H1 (cell line): Measurements from ENCODE around the gene GSG1L2. TPM values are rescaled to one million over a fixed set of nuclear protein-coding genes. Genes with fewer than 3 reads are reported as not detected.

Experiments
- CTCF ChIA-PET: fragments of 300-600 bp; sonication (Branson Sonifier 250); formaldehyde crosslinking; loops from one replicate; lab custom pipeline; 2021; ENCODE audit not compliant: partially characterized antibody; lab: Charles Lee
- POLR2A ChIA-PET: fragments of 300-600 bp; sonication (Branson Sonifier 250); formaldehyde crosslinking; loops from one replicate; lab custom pipeline; 2021; ENCODE audit warnings: inconsistent platforms; ENCODE audit not compliant: partially characterized antibody; lab: Charles Lee
- DNase-seq, 2 experiments: peaks; one replicate each; pipeline versions ENCODE4 v3.0.0 to v3.0.0-alpha.2; 2010 to 2022; ENCODE audit warnings: low spot score in 2 of 2, low read depth in 1 of 2, mixed read lengths in 1 of 2
- FAIRE-seq: peaks from 2 replicates; lab custom pipeline; 2011; peaks lifted over from hg19 to GRCh38; lab: Jason Lieb, UNC
- H2AFZ ChIP-seq: 2 replicates; pipeline ENCODE4 v1.8.1; 2012; ENCODE audit warnings: low read length, inconsistent platforms
- H2AK5ac ChIP-seq: 2 replicates; pipeline ENCODE4 v1.6.1; 2013; ENCODE audit warnings: low read depth, low read length
- H2BK120ac ChIP-seq: replicated peaks from 2 replicates; pipeline ENCODE3; 2013; ENCODE audit warnings: low read depth, low read length, inconsistent platforms
- H2BK12ac ChIP-seq: 2 replicates; pipeline ENCODE4 v1.6.1; 2013; ENCODE audit warnings: low read depth, low read length
- H2BK15ac ChIP-seq: 2 replicates; pipeline ENCODE4 v1.6.1; 2013; ENCODE audit warnings: low read length
- H2BK20ac ChIP-seq: 2 replicates; pipeline ENCODE4 v1.6.1; 2013; ENCODE audit warnings: low read length
- H2BK5ac ChIP-seq: 2 replicates; pipeline ENCODE4 v1.6.1; 2013; ENCODE audit warnings: low read depth, low read length
- H3K14ac ChIP-seq: 2 replicates; pipeline ENCODE4 v1.6.1; 2013; ENCODE audit warnings: inconsistent platforms; ENCODE audit not compliant: insufficient read length
- H3K18ac ChIP-seq: 2 replicates; pipeline ENCODE4 v1.6.1; 2013; ENCODE audit warnings: low read length; ENCODE audit errors: extremely low read depth
- H3K23ac ChIP-seq: 2 replicates; pipeline ENCODE4 v1.6.1; 2013; ENCODE audit warnings: inconsistent platforms; ENCODE audit not compliant: insufficient read length
- H3K23me2 ChIP-seq: 2 replicates; pipeline ENCODE4 v1.6.1; 2013; ENCODE audit warnings: low read depth, low read length
- H3K27ac ChIP-seq: 2 replicates; pipeline ENCODE4 v1.6.1; 2011; ENCODE audit warnings: low read depth, low read length, inconsistent platforms
- H3K27me3 ChIP-seq, 4 experiments: replicated peaks in 1 of 4; 1 replicate in 1 of 4; 2 replicates in 3 of 4; pipeline versions ENCODE4 v1.6.1 to v1.8.1; 2011 to 2013; ENCODE audit warnings: low read length in 3 of 4, mild to moderate bottlenecking in 3 of 4, inconsistent platforms in 2 of 4, mixed read lengths in 2 of 4, moderate library complexity in 1 of 4; ENCODE audit not compliant: control insufficient read depth in 3 of 4, insufficient read depth in 3 of 4; ENCODE audit errors: extremely low read depth in 1 of 4
- H3K36me3 ChIP-seq, 4 experiments: 2 replicates each; pipeline versions ENCODE4 v1.6.1 to v1.8.1; 2011 to 2013; ENCODE audit warnings: mild to moderate bottlenecking in 4 of 4, low read length in 3 of 4, moderate library complexity in 2 of 4, control low read depth in 1 of 4, inconsistent platforms in 1 of 4; ENCODE audit not compliant: insufficient read depth in 4 of 4, control insufficient read depth in 2 of 4
- H3K4ac ChIP-seq: replicated peaks from 2 replicates; pipeline ENCODE3; 2013; ENCODE audit warnings: low read length, low read depth, mixed read lengths, inconsistent platforms; ENCODE audit not compliant: insufficient read length
- H3K4me1 ChIP-seq, 4 experiments: replicated peaks in 1 of 4; 1 replicate in 1 of 4; 2 replicates in 3 of 4; pipeline versions ENCODE4 v1.6.1 to v1.8.1; 2011 to 2013; ENCODE audit warnings: low read length in 3 of 4, inconsistent platforms in 2 of 4, mixed read lengths in 1 of 4; ENCODE audit not compliant: insufficient read depth in 4 of 4, control insufficient read depth in 3 of 4
- H3K4me2 ChIP-seq, 2 experiments: 2 replicates each; pipeline versions ENCODE4 v1.6.1 to v1.8.1; 2011 to 2013; ENCODE audit warnings: low read depth in 2 of 2, low read length in 2 of 2, control low read depth in 1 of 2, inconsistent platforms in 1 of 2, mild to moderate bottlenecking in 1 of 2; ENCODE audit not compliant: insufficient read depth in 1 of 2
- H3K4me3 ChIP-seq, 4 experiments: fragments of 200-600, 300-600 bp in 1 of 4; sonication (generic), shearing (Covaris generic), sonication (Bioruptor Twin) in 1 of 4; 2 replicates each; pipeline versions ENCODE4 v1.5.1 to v1.8.1; 2011 to 2016; ENCODE audit warnings: low read length in 4 of 4, low read depth in 3 of 4, control low read depth in 2 of 4, inconsistent platforms in 2 of 4, mild to moderate bottlenecking in 2 of 4, mixed read lengths in 1 of 4, moderate library complexity in 1 of 4; ENCODE audit not compliant: insufficient read depth in 2 of 4; ENCODE audit errors: extremely low read depth in 1 of 4
- H3K56ac ChIP-seq: replicated peaks from 2 replicates; pipeline ENCODE3; 2013; ENCODE audit warnings: low read depth, mild to moderate bottlenecking, mixed read lengths, low read length, inconsistent platforms; ENCODE audit not compliant: insufficient read length
- H3K79me1 ChIP-seq: 2 replicates; pipeline ENCODE4 v1.6.1; 2013; ENCODE audit warnings: low read depth, low read length, control low read depth
- H3K79me2 ChIP-seq, 2 experiments: 2 replicates each; pipeline versions ENCODE4 v1.6.1 to v1.8.1; 2012 to 2013; ENCODE audit warnings: low read length in 2 of 2, mild to moderate bottlenecking in 2 of 2, inconsistent platforms in 1 of 2; ENCODE audit not compliant: insufficient read depth in 2 of 2, control insufficient read depth in 1 of 2
- H3K9ac ChIP-seq, 4 experiments: replicated peaks in 1 of 4; 1 replicate in 1 of 4; 2 replicates in 3 of 4; pipeline versions ENCODE4 v1.6.1 to v1.8.1; 2011 to 2013; ENCODE audit warnings: low read depth in 3 of 4, low read length in 3 of 4, control low read depth in 2 of 4, mild to moderate bottlenecking in 2 of 4, moderate library complexity in 2 of 4, inconsistent platforms in 1 of 4; ENCODE audit errors: extremely low read depth in 1 of 4
- H3K9me3 ChIP-seq, 2 experiments: 2 replicates each; pipeline versions ENCODE4 v1.6.1 to v1.8.1; 2012 to 2013; ENCODE audit warnings: mild to moderate bottlenecking in 2 of 2, moderate library complexity in 2 of 2, control low read depth in 1 of 2, inconsistent platforms in 1 of 2, low read depth in 1 of 2, low read length in 1 of 2, mixed read lengths in 1 of 2; ENCODE audit not compliant: insufficient read depth in 2 of 2
- H4K20me1 ChIP-seq, 2 experiments: replicated peaks in 1 of 2; 2 replicates each; pipeline versions ENCODE3 to v1.8.1; 2011 to 2013; ENCODE audit warnings: inconsistent platforms in 2 of 2, low read length in 2 of 2, mild to moderate bottlenecking in 1 of 2; ENCODE audit not compliant: insufficient read depth in 2 of 2, control insufficient read depth in 1 of 2
- H4K5ac ChIP-seq: 2 replicates; pipeline ENCODE4 v1.6.1; 2013; ENCODE audit warnings: low read length, low read depth, mixed read lengths, inconsistent platforms; ENCODE audit not compliant: insufficient read length
- H4K8ac ChIP-seq: 2 replicates; pipeline ENCODE4 v1.8.0; 2013; ENCODE audit warnings: mild to moderate bottlenecking, moderate library complexity, low read length, inconsistent platforms; ENCODE audit not compliant: insufficient read depth; ENCODE audit errors: extremely low read depth
- H4K91ac ChIP-seq: replicated peaks from 2 replicates; pipeline ENCODE3; 2013; ENCODE audit warnings: low read length, mixed read lengths, inconsistent platforms; ENCODE audit not compliant: insufficient read length
- EZH2 ChIP-seq: fragments of 200-600 bp; sonication (generic); IDR thresholded peaks from 2 replicates; pipeline ENCODE4 v1.7.1; 2012; ENCODE audit warnings: low read depth, mild to moderate bottlenecking, moderate library complexity, low read length, inconsistent platforms; ENCODE audit not compliant: severe bottlenecking
- KDM1A ChIP-seq: fragments of 200-600, 300-600 bp; sonication (generic); IDR thresholded peaks from 2 replicates; pipeline ENCODE4 v1.7.1; 2016; ENCODE audit warnings: mild to moderate bottlenecking, low read length, borderline replicate concordance
- TCF12 ChIP-seq: IDR thresholded peaks from 2 replicates; pipeline ENCODE4 v1.6.1; 2011; ENCODE audit warnings: low read depth, mild to moderate bottlenecking, low read length
- WGBS, 2 experiments: shearing (Covaris generic) in 1 of 2; methylation state at CpG; one replicate each; pipeline versions ENCODE4 v1.1.6 to v1.1.7; 2013 to 2015; ENCODE audit warnings: low lambda C conversion rate in 2 of 2, mixed read lengths in 2 of 2, inconsistent platforms in 1 of 2, low coverage in 1 of 2, missing lambda C conversion rate in 1 of 2; ENCODE audit not compliant: insufficient replicate concordance in 2 of 2, insufficient coverage in 1 of 2, insufficient read length in 1 of 2; ENCODE audit errors: extremely low coverage in 1 of 2, missing lambda C conversion rate in 1 of 2; 5-methylcytosine and 5-hydroxymethylcytosine counted together
- polyA plus RNA-seq, 7 experiments: library from polyadenylated mRNA; depleted of rRNA in 3 of 7; stranded (reverse) in 5 of 7; unstranded in 2 of 7; fragments of >200 nt in 5 of 7; fragments of 200-250 nt in 2 of 7; gene quantifications; 1 replicate in 5 of 7; 2 replicates in 1 of 7; 4 replicates in 1 of 7; pipeline versions ENCODE4 v1.2.1 to v1.2.3, GENCODE V29; 2011 to 2013; ENCODE audit warnings: missing spikeins in 2 of 7, mixed read lengths in 2 of 7
- total RNA-seq: library from RNA; stranded (reverse); fragmentation: NEBNext Ultra II Directional; extraction: Animal tissue kit (Norgen Biotek cat#: 25700); gene quantifications from 2 replicates; pipeline ENCODE4 v1.2.1, GENCODE V29; 2021

Gene GSG1L2
- total and polyA plus RNA-seq, 2 of the 8 experiments (the other 6 are each of a cell fraction or from before 2014, with no cell fraction given): not detected

DNA sequence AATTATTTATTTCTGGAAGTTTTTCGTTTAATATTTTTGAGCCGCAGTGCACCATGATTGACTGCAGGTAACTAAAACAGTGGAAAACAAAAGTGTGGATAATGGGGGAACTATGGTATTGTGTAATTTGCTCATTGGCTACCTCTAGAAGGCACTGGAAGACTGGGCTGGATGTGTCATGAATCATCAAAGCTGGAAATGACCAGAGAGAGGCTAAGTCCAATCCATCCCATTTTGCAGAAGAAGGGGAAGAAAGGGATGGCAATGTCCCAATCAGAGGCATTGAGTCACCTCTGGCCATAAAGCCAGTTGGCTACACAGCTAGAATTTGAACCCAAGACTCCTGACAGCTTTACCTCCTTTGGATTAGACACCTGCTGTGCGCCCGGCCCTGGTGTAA, 33.2 kb upstream of the GSG1L2 start:
- Histone ChIP-seq H2AFZ (no peak overlapping the region), H3K4ac (no peak overlapping the region), H2AK5ac (no peak overlapping the region), H3K36me3 (no peaks in the 10 kb centered on the region), H4K20me1 (no peaks in the 10 kb centered on the region), H3K4me2 (no peak overlapping the region), H3K79me1 (no peaks in the 10 kb centered on the region), H3K9me3 (peaks cover 0 to 5% of the 10 kb centered on the region in 2 experiments; a peak in 1 of 4 replicates), H4K8ac (no peak overlapping the region), H3K4me3 (no peak overlapping the region), H2BK20ac (no peak overlapping the region), H3K23me2 (no peaks in the 10 kb centered on the region), H3K23ac (no peak overlapping the region), H3K9ac (no peak overlapping the region), H2BK120ac (no peak overlapping the region), H3K18ac (no peak overlapping the region), H3K56ac (no peak overlapping the region), H4K5ac (no peak overlapping the region), H2BK15ac (no peak overlapping the region), H3K27ac (no peak overlapping the region), H3K79me2 (no peaks in the 10 kb centered on the region), H2BK5ac (no peak overlapping the region), H3K14ac (no peak overlapping the region), H4K91ac (no peak overlapping the region), H3K27me3 (no peaks in the 10 kb centered on the region), H2BK12ac (no peak overlapping the region), H3K4me1 (no peaks in the 10 kb centered on the region)
- DNase-seq (no peak), FAIRE-seq (no peak)
- TF ChIP-seq TCF12 (no peak), EZH2 (no peak), KDM1A (no peak)
- POLR2A ChIA-PET: no interaction called here
- WGBS, 2 experiments: 85% methylated on average over 4 of the region's 4 CpGs; no CpG with 5 or more reads in 1 of the 2 experiments
- CTCF ChIA-PET: no interaction called here
